Measurements from ENCODE around the gene AGPAT1.
"Not testable (repeated sequence)": the region's sequence is repeated elsewhere in the genome, so short reads cannot be mapped to it uniquely, and the experiment has no call there.

Gene AGPAT1

GRCh38 chr6:32198345-32198696 is 22.4 kb upstream of the AGPAT1 start:
- DNase-seq = no peak

- DNase-seq = no peak
These were observed 21.1 kb upstream of the AGPAT1 start for GRCh38 chr6:32196682-32197616.

- DNase-seq = peak; percentile 72
These were observed 20.2 kb upstream of the AGPAT1 start for GRCh38 chr6:32195902-32196681.

GRCh38 chr6:32195652-32195901 is 19.7 kb upstream of the AGPAT1 start:
- peak; percentile 100 for DNase-seq

GRCh38 chr6:32194825-32195651 is 19.2 kb upstream of the AGPAT1 start:
- no peak for DNase-seq

GRCh38 chr6:32194388-32194787 is 18.5 kb upstream of the AGPAT1 start:
- no peak for DNase-seq

- DNase-seq = not testable (repeated sequence)
These were observed 17.2 kb upstream of the AGPAT1 start for GRCh38 chr6:32193096-32193495.

GRCh38 chr6:32192608-32193039 is 16.7 kb upstream of the AGPAT1 start, which contains the start of gene GPSM3:
Gene GPSM3 (minus strand): TSS chr6:32192643. CDS start chr6:32192513, 130 bp downstream.
- peak; percentile 51 for DNase-seq

- DNase-seq = no peak
These were observed 16.1 kb upstream of the AGPAT1 start for GRCh38 chr6:32191696-32192607.

GRCh38 chr6:32190911-32191677 is 15.2 kb upstream of the AGPAT1 start:
- no peak for DNase-seq

GRCh38 chr6:32190054-32190851 is 14.4 kb upstream of the AGPAT1 start, which contains the start of gene PBX2:
Gene PBX2 (minus strand): TSS chr6:32190202. CDS start chr6:32189915, 287 bp downstream.
- DNase-seq = peak; percentile 79

- DNase-seq = no peak
These were observed 13.8 kb upstream of the AGPAT1 start for GRCh38 chr6:32189742-32190053.

GRCh38 chr6:32189069-32189741 is 13.3 kb upstream of the AGPAT1 start:
- no peak for DNase-seq

- no peak for DNase-seq
These were observed 12.6 kb upstream of the AGPAT1 start for GRCh38 chr6:32188381-32189068.

GRCh38 chr6:32187725-32188380 is 12.0 kb upstream of the AGPAT1 start:
- not testable (repeated sequence) for DNase-seq

GRCh38 chr6:32187009-32187709 is 11.3 kb upstream of the AGPAT1 start:
- DNase-seq = no peak

GRCh38 chr6:32186151-32186840 is 10.4 kb upstream of the AGPAT1 start:
- not testable (repeated sequence) for DNase-seq
